ENCODE measurements around the gene PEX10.

DNA sequence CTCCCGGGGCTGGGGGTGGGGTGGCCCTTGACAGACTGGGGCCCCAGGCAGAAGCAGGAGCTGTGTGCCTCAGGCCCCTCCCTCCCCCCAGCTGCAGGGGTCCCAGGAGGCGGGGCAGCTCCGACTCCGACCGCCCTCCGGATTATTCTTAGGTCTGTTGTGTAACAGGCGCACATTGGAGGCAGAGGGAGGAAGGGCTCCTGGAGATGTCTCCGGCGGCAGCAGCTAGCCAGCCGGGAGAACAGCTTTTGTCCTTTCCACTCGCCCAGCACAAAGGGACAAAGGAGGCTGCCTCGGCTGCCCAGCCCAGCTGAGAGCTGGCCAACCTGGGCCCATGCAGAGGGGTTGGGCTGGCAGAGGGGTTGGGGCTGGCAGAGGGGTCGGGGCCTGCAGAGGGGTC is 34.0 kb upstream of the PEX10 start:
- TF ChIP-seq, protein P1, sequence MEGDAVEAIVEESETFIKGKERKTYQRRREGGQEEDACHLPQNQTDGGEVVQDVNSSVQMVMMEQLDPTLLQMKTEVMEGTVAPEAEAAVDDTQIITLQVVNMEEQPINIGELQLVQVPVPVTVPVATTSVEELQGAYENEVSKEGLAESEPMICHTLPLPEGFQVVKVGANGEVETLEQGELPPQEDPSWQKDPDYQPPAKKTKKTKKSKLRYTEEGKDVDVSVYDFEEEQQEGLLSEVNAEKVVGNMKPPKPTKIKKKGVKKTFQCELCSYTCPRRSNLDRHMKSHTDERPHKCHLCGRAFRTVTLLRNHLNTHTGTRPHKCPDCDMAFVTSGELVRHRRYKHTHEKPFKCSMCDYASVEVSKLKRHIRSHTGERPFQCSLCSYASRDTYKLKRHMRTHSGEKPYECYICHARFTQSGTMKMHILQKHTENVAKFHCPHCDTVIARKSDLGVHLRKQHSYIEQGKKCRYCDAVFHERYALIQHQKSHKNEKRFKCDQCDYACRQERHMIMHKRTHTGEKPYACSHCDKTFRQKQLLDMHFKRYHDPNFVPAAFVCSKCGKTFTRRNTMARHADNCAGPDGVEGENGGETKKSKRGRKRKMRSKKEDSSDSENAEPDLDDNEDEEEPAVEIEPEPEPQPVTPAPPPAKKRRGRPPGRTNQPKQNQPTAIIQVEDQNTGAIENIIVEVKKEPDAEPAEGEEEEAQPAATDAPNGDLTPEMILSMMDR (IDR thresholded peaks at IDR 0.05): no peak
- no peak for TF ChIP-seq POLR2A (IDR thresholded peaks at IDR 0.05)
